DND-41 (cell line): ENCODE measurements around the gene SMIM43.

Source experiments
- EZH2 ChIP-seq: IDR thresholded peaks from 3 replicates; pipeline ENCODE4 v1.6.1; 2012; ENCODE audit warnings: borderline replicate concordance, low read depth, mild to moderate bottlenecking, moderate library complexity, low read length, inconsistent platforms; ENCODE audit not compliant: severe bottlenecking
- TF ChIP-seq, protein P1 (sequence below): IDR thresholded peaks from 2 replicates; pipeline ENCODE4 v1.5.1; 2012; ENCODE audit warnings: borderline replicate concordance, low read length, moderate library complexity, mild to moderate bottlenecking; ENCODE audit not compliant: poor library complexity, severe bottlenecking; ENCODE audit errors: extremely low read depth

DNA sequence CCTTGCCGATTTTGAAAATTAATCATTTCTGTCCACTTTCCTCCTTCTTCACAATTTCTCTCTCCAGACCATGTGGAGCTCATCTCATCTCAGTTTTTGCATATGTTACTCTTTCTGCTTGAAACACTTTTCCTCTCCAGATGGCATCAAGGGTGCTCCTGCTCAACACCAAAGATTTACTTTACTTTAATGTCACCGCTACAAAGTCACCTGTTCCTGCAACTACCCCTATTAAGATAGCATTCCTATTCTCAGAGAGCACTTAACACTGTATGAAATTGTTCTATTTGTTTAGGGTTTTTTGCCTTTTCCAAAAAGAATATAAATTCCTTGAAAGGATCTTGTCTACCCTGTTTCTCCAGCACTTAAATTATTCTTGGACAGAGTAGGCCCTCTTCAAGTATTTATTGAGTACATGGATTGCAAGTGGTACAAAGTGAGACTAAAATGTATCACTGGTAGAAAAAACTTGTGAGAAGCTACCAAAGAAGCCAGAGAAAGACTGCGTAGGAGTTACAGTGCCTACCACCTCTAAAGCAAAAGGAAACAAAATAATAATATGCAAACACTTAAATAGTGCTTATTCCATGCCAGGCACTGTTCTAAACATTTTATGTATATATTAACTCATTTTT lies 35.0 kb upstream of the SMIM43 start:
- no peak for TF ChIP-seq EZH2
- TF ChIP-seq, protein P1, sequence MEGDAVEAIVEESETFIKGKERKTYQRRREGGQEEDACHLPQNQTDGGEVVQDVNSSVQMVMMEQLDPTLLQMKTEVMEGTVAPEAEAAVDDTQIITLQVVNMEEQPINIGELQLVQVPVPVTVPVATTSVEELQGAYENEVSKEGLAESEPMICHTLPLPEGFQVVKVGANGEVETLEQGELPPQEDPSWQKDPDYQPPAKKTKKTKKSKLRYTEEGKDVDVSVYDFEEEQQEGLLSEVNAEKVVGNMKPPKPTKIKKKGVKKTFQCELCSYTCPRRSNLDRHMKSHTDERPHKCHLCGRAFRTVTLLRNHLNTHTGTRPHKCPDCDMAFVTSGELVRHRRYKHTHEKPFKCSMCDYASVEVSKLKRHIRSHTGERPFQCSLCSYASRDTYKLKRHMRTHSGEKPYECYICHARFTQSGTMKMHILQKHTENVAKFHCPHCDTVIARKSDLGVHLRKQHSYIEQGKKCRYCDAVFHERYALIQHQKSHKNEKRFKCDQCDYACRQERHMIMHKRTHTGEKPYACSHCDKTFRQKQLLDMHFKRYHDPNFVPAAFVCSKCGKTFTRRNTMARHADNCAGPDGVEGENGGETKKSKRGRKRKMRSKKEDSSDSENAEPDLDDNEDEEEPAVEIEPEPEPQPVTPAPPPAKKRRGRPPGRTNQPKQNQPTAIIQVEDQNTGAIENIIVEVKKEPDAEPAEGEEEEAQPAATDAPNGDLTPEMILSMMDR = no peak
